H54 (cell line): Measurements from ENCODE around the gene DLL1.

Experiments
- DNase-seq: peaks from one replicate; pipeline ENCODE4 v3.0.0; 2011; ENCODE audit warnings: low spot score, mixed read lengths; ENCODE audit not compliant: insufficient read length
- FAIRE-seq: peaks from 3 replicates; lab custom pipeline; 2011; peaks lifted over from hg19 to GRCh38; lab: Jason Lieb, UNC
- POLR2A ChIP-seq: IDR thresholded peaks from 2 replicates; pipeline ENCODE4 v1.6.1; 2011; ENCODE audit warnings: low read depth, mild to moderate bottlenecking, low read length

DLL1 gene

DNA sequence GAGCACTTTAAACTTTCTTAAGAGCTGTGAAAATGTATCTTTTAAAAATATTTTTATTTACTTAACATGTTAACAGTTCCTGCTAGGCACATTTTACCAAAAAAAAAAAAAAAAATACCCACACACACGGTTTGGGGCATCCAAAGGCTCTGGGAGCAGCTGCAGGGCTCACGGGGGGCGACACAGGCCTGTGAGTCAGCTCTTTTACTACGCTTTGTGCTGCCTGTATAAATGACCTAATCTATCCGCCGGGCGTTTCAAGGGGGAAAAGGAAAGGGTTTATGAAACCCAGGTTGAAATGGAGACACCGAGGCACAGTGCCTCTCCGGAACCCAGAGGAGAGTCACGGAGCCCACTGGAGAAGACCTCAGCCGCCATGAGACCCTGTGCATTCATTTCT, 40.4 kb downstream of the DLL1 start:
- DNase-seq (no peak), FAIRE-seq (no peak)
- no peak for TF ChIP-seq POLR2A

GRCh38 chr6:170249817-170250216, 41.1 kb downstream of the DLL1 start:
- DNase-seq (no peak), FAIRE-seq (no peak)
- TF ChIP-seq POLR2A, result no peak

GRCh38 chr6:170248861-170249600, 41.8 kb downstream of the DLL1 start:
- DNase-seq (no peak), FAIRE-seq (no peak)
- TF ChIP-seq POLR2A, result no peak

GRCh38 chr6:170248111-170248805, 42.6 kb downstream of the DLL1 start:
- no peak for TF ChIP-seq POLR2A
- no peak for FAIRE-seq
- no peak for DNase-seq

DNA sequence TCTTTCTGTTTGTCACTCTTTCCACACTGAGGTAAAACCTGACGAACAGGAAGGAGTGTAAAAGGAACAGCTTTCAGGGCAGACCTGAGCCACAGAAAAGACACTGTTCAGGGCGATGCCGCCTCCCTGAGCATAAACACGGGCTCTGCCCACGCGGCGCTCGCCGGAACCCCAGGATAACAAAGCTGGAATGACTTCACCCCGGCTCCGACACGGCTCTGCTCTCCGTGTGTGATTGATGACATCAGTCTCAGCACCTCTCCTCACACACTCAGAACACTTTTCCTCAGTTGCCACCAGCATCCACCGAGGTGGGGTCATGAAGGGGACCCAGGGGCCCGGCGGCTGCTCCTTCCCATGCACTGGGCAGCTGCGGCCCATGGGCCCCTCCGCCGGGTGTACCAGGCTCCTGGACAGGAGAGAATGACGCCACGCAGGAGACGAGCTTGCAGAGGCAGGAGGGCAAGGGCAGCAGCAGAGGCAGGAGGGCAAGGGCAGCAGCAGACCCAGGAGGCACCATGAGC, 43.6 kb downstream of the DLL1 start:
- TF ChIP-seq POLR2A, result no peak
- DNase-seq (no peak), FAIRE-seq (no peak)

- no peak for FAIRE-seq
- no peak for DNase-seq
- no peak for TF ChIP-seq POLR2A
Observed at GRCh38 chr6:170245475-170245992, 45.3 kb downstream of the DLL1 start.

GRCh38 chr6:170244721-170245474, 46.0 kb downstream of the DLL1 start:
- TF ChIP-seq POLR2A, result no peak
- FAIRE-seq, result no peak

GRCh38 chr6:170243791-170244291, 47.0 kb downstream of the DLL1 start:
- DNase-seq, result no peak

More at GRCh38 chr6:170244721-170245474, 46.0 kb downstream of the DLL1 start:
- no peak for DNase-seq

GRCh38 chr6:170243386-170243785, 47.5 kb downstream of the DLL1 start:
- TF ChIP-seq POLR2A, result no peak
- FAIRE-seq (no peak), DNase-seq (no peak)

More at GRCh38 chr6:170243791-170244291, 47.0 kb downstream of the DLL1 start:
- no peak for FAIRE-seq
- no peak for TF ChIP-seq POLR2A

GRCh38 chr6:170238741-170239565, 51.9 kb downstream of the DLL1 start:
- DNase-seq, result no peak
- no peak for FAIRE-seq
- no peak for TF ChIP-seq POLR2A

DNA sequence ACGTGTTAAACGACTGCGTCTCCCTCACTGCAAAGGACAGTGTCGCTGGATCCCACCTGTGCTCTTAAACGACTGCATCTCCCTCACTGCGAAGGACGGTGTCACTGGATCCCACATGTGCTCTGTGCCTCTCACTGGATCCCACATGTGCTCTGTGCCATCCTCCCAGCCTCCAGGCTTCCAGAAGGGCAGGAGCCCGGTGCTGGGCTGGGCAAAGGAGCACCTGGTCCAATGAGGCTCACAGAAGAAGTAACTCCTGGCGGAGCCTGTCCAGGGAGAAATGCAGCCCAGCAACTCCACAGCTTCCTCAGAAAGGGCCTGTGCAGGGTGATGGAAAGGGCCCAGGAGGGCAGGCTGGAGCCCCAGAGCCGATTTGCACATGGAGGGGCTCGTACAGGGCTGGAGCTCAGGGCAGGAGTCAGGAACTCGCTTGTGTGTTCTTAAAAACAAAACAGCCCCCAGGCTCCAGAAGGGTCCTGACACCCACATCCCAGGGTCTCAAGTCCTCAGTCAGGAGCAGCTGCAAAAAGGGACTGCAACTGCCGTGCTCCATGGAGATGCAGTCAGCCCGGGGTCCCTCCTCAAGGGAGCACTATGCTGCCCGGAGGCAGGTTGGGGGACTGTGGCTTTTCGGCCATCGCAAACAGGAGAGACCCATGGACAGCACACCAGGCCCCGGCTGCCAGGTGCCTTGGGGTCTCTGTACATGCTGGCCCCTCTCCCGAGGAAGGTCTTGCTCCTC, 52.7 kb downstream of the DLL1 start:
- TF ChIP-seq POLR2A, result no peak
- FAIRE-seq (no peak), DNase-seq (no peak)

- DNase-seq (no peak), FAIRE-seq (no peak)
- TF ChIP-seq POLR2A, result no peak
Observed at GRCh38 chr6:170236131-170236836, 54.6 kb downstream of the DLL1 start.
